Stimulated activated CD4-positive, alpha-beta T cell treated with anti-CD3 and anti-CD28 coated beads, Interleukin-15, amount 100 ng/mL, for 1 hour (primary cell): ENCODE results near the gene TLR7.

ENCODE experiments used
- DNase-seq, 2 donors: peaks; one replicate each; pipeline ENCODE4 v3.0.0-alpha.2; 2020; ENCODE audit warnings: low read depth in 1 of 2, low spot score in 1 of 2

The TLR7 gene

DNA sequence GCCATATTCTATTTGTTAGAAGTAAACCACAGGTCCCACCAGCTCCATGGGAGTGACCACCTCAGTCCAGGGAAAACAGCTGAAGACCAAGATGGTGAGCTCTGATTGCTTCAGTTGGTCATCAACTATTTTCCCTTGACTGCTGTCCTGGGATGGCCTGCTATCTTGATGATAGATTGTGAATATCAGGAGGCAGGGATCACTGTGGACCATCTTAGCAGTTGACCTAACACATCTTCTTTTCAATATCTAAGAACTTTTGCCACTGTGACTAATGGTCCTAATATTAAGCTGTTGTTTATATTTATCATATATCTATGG lies 55.7 kb downstream of the TLR7 start:
- no peak for DNase-seq

DNA sequence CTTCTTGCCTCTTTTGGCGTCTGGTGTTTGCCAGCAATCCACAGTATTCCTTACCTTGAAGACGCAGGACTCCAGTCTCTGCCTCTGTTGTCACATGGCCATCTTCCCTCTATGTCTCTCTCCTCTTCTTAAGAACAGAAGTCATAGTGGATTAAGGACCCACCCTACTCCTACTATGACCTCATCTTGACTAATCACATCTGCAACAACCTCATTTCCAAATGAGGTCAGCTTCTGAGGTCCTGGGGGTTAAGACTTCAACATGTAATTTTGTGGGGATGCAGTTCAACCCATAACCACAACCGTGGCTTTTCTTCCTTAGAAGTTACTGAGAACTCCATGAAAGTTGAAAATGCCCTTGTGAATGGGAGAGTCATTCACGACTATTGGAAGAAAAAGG lies 62.8 kb downstream of the TLR7 start:
- DNase-seq: no peak

- no peak for DNase-seq
Observed at GRCh38 chrX:12930150-12930549, 63.3 kb downstream of the TLR7 start.

- DNase-seq: no peak
Observed at GRCh38 chrX:12932244-12932643, 65.4 kb downstream of the TLR7 start.

- DNase-seq: no peak
Observed at GRCh38 chrX:12934850-12935249, 68.0 kb downstream of the TLR7 start.

- no peak for DNase-seq
Observed at GRCh38 chrX:12936947-12937346, 70.1 kb downstream of the TLR7 start.
